NCI-H2227 (cell line): ENCODE measurements around the gene CPAMD8.

ENCODE experiments used
- DNase-seq: peaks from one replicate; lab custom pipeline; 2025; ENCODE audit not compliant: unreplicated experiment; lab: John Stamatoyannopoulos, UW

Gene CPAMD8

DNA sequence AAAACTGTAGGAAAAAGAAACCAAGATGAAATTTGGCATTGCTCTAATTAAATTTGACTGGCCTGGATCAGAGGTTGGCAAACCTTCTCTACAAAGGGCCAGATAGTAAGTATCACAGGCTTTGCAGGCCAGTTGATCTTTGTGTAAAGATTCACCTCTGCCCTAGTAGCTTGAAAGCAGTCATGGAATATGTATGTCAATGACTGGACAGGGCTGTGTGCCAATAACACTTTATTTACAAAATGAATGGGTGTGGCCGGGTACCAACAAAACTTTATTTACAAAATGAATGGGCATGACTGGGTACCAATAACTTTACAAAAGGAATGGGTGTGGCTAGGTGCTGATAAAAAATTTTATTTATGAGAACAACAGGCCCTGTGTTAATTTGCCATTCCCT, 177.4 kb downstream of the CPAMD8 start:
- no peak for DNase-seq

DNA sequence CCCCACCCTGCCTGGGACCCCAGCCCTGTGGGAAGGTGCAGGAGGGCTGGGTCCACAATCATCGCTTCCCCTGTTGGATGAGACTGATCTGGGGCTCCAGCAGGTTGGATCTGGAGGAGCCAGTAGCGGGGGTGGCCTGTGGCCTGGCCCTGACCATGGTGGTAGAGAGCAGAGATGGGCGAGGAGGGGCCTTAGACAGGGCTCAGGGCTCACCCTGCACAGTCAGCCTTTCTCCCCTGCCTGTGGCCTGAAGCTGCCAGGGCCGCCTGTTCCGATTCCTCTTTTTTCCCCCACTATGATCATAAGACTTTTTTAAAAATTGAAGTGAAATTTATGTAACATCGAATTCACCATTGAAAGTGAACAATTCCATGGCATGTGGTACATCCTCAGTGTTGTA, 179.2 kb downstream of the CPAMD8 start:
- no peak for DNase-seq

DNA sequence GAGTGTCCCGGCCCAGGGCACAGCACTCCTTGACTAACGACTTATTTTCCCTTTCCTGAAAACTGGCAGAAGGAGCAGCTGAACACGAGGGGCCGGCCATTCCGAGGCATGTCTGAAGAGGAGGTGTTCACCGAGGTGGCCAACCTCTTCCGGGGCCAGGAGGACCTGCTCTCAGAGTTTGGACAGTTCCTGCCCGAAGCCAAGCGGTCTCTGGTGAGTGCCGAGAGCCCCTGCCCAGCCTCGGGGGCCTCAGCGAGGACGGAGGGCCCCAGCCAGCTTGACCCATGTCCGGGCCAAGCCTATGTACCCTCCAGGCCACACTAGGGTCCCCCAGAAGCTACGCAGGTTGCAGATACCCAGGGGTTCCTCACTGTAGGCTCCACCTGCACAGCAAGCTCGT, 179.7 kb downstream of the CPAMD8 start:
- DNase-seq = no peak
